ENCODE data around the gene REPIN1. TPM values are rescaled to one million over a fixed set of nuclear protein-coding genes. Genes with fewer than 3 reads are reported as not detected.

The REPIN1 gene
- total RNA-seq: 10 to 100 TPM; 48.9 to 50.5 TPM
- long read RNA-seq, donor 1, transcript REPIN1-202 (1 exons, 2,876 nt): major isoform, 20 of 33 reads
- long read RNA-seq, donor 1, transcript REPIN1-203 (2 exons, 2,969 nt): minor isoform, 5 of 33 reads
- long read RNA-seq, donor 1, partial matches to known transcripts: 0 of 33 reads
- long read RNA-seq, donor 1, other reads (novel, unspliced or antisense): 2 of 33 reads
- long read RNA-seq, donor 2, transcript REPIN1-202 (1 exons, 2,876 nt): major isoform, 26 of 26 reads
- long read RNA-seq, donor 2, partial matches to known transcripts: 0 of 26 reads
- long read RNA-seq, donor 2, other reads (novel, unspliced or antisense): 0 of 26 reads

GRCh38 chr7:150368096-150368883, at the start of gene REPIN1:
Gene REPIN1, plus strand, starts transcription at chr7:150368822. Its CDS starts 890 bp downstream, at chr7:150369712.
- DNase-seq (ENCODE audit: low spot score): peak; percentile 97
- intact Hi-C loops (cut with DNase I): no loop called here

- DNase-seq (ENCODE audit: low spot score): no peak
- intact Hi-C loops (cut with DNase I): no loop called here
Observed at GRCh38 chr7:150321788-150322113, 46.9 kb upstream of the REPIN1 start.

GRCh38 chr7:150322114-150322832, 46.3 kb upstream of the REPIN1 start:
- intact Hi-C loops (cut with DNase I): no loop called here
- no peak for DNase-seq (ENCODE audit: low spot score)

GRCh38 chr7:150322833-150323681, 45.6 kb upstream of the REPIN1 start, which contains the start of the genes ACTR3C and LRRC61:
Gene ACTR3C, minus strand, starts transcription at chr7:150323545. Its CDS starts 28,249 bp downstream, at chr7:150295296.
Gene LRRC61, plus strand, starts transcription at chr7:150323355. Its CDS starts 13,507 bp downstream, at chr7:150336862.
- no peak for DNase-seq (ENCODE audit: low spot score)
- intact Hi-C loops (cut with DNase I): no loop called here

- intact Hi-C loops (cut with DNase I): no loop called here
- no peak for DNase-seq (ENCODE audit: low spot score)
Observed at GRCh38 chr7:150323682-150324372, 44.8 kb upstream of the REPIN1 start.

GRCh38 chr7:150324373-150324961, 44.2 kb upstream of the REPIN1 start:
- intact Hi-C loops (cut with DNase I): no loop called here
- DNase-seq (ENCODE audit: low spot score): no peak

- no peak for DNase-seq (ENCODE audit: low spot score)
- intact Hi-C loops (cut with DNase I): no loop called here
Observed at GRCh38 chr7:150325110-150325611, 43.5 kb upstream of the REPIN1 start.

- intact Hi-C loops (cut with DNase I): no loop called here
- DNase-seq (ENCODE audit: low spot score): no peak
Observed at GRCh38 chr7:150325901-150326300, 42.7 kb upstream of the REPIN1 start.

GRCh38 chr7:150326657-150327268, 41.9 kb upstream of the REPIN1 start:
- intact Hi-C loops (cut with DNase I): no loop called here
- DNase-seq (ENCODE audit: low spot score): no peak

GRCh38 chr7:150327308-150327707, 41.3 kb upstream of the REPIN1 start:
- intact Hi-C loops (cut with DNase I): no loop called here
- no peak for DNase-seq (ENCODE audit: low spot score)

- intact Hi-C loops (cut with DNase I): no loop called here
- DNase-seq (ENCODE audit: low spot score): no peak
Observed at GRCh38 chr7:150329331-150330120, 39.1 kb upstream of the REPIN1 start.

GRCh38 chr7:150330211-150330885, 38.3 kb upstream of the REPIN1 start:
- intact Hi-C loops (cut with DNase I): no loop called here
- DNase-seq (ENCODE audit: low spot score): no peak

- intact Hi-C loops (cut with DNase I): no loop called here
- no peak for DNase-seq (ENCODE audit: low spot score)
Observed at GRCh38 chr7:150332852-150333635, 35.6 kb upstream of the REPIN1 start.

GRCh38 chr7:150333659-150334058, 35.0 kb upstream of the REPIN1 start:
- intact Hi-C loops (cut with DNase I): no loop called here
- no peak for DNase-seq (ENCODE audit: low spot score)

- DNase-seq (ENCODE audit: low spot score): no peak
- intact Hi-C loops (cut with DNase I): no loop called here
Observed at GRCh38 chr7:150334108-150334507, 34.5 kb upstream of the REPIN1 start.

All from posterior vena cava (tissue), 2 donors.